DOHH2 (cell line): ENCODE data around the gene GBE1.

ENCODE experiments used
- CTCF ChIP-seq: fragments of 200-600 bp; sonication (generic); IDR thresholded peaks from one replicate; pipeline ENCODE4 v1.5.1; 2014; ENCODE audit warnings: antibody characterized with exemption, mild to moderate bottlenecking, low read depth, low read length; ENCODE audit not compliant: poor library complexity, severe bottlenecking
- EZH2phosphoT487 ChIP-seq: fragments of 200-600 bp; sonication (generic); IDR thresholded peaks from 2 replicates; pipeline ENCODE4 v1.6.1; 2017; ENCODE audit warnings: borderline replicate concordance, mild to moderate bottlenecking, antibody characterized with exemption, low read length, moderate library complexity, mixed read lengths

DNA sequence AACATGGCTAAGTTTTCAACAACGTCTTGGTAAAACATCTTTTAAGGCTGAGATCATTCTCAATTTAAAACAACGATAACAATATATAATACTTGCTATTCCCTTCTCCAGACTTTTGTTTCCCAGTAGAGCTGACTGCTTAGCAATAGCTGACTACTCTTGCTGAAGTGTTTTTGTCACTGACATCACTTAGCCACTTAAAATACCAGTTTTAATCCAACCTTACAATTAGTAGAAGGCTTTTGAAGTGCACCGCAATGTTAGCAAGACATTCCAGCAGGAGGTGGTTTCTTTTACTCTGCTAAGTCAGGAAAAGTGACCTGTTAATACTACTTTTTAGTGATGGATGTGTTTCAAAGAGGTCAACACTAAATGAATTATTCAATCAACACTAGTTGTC is 28.7 kb upstream of the GBE1 start:
- TF ChIP-seq CTCF: no peak
- TF ChIP-seq EZH2phosphoT487: no peak
